Tibial artery (tissue), 4 donors: ENCODE data around the gene PRLH.

Experiments used
- DNase-seq, 2 donors: peaks; one replicate each; pipeline ENCODE4 v3.0.0-alpha.2; 2019
- H3K27ac ChIP-seq, 2 donors: fragments of 200-600 bp; sonication (generic) in 1 of 2; 1 replicate in 1 of 2; 2 replicates in 1 of 2; pipeline ENCODE4 v1.5.1; 2018 to 2019; ENCODE audit warnings: mild to moderate bottlenecking in 1 of 2
- H3K27me3 ChIP-seq, 2 donors: fragments of 200-600 bp; sonication (generic) in 1 of 2; one replicate each; pipeline versions ENCODE4 v1.5.1 to v1.6.0; 2016 to 2019
- H3K36me3 ChIP-seq, 3 donors: fragments of 200-600 bp; sonication (generic) in 2 of 3; one replicate each; pipeline ENCODE4 v1.5.1; 2016 to 2019; ENCODE audit warnings: mild to moderate bottlenecking in 2 of 3
- H3K4me1 ChIP-seq, 4 donors: fragments of 200-600 bp; sonication (generic) in 2 of 4; 1 replicate in 3 of 4; 2 replicates in 1 of 4; pipeline ENCODE4 v1.5.1; 2016 to 2019
- H3K4me3 ChIP-seq, 2 donors: fragments of 200-600 bp; sonication (generic) in 1 of 2; 1 replicate in 1 of 2; 2 replicates in 1 of 2; pipeline ENCODE4 v1.5.1; 2018 to 2019; ENCODE audit warnings: mild to moderate bottlenecking in 2 of 2
- H3K9me3 ChIP-seq, 3 donors: fragments of 200-600 bp; sonication (generic) in 1 of 3; one replicate each; pipeline ENCODE4 v1.5.1; 2016 to 2019
- intact Hi-C: fragments of 100-400 bp; cut with DNase I; formaldehyde crosslinking; loops from one replicate; pipeline ENCODE4 v1.15.0; 2023; ENCODE audit warnings: low total_unique reads
- TF ChIP-seq, protein P1 (sequence below), 2 experiments: fragments of 200-600 bp in 1 of 2; fragments of 450-650 bp in 1 of 2; IDR thresholded peaks; one replicate each; pipeline ENCODE4 v1.5.1; 2017 to 2019; ENCODE audit warnings: antibody characterized with exemption in 2 of 2, mild to moderate bottlenecking in 1 of 2, moderate library complexity in 1 of 2

The PRLH gene

DNA sequence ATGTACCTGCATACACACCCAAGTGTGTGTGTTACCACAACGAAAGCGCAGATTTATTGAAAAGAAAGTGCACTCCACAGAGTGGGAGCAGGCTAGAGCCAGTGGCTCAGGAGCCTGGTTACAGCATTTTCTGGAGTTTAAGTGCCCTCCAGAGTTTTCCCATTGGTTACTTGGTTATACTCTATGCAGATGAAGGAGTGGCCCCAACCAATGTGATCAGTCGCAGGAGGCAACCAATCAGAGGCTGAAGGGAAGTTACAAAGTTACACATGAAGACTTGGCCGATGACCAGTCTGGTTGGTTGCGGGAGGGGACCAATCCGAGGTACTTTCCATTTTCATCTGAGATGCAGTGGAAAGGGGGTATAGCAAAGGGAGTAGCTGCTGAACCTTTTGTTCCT lies 13.5 kb upstream of the PRLH start:
- no peak for DNase-seq
- no peak overlapping the region for H3K4me3 ChIP-seq
- peaks cover 0 to 25% of the 10 kb centered on the region in 2 donors for H3K27me3 ChIP-seq
- H3K4me1 ChIP-seq: no peaks in the 10 kb centered on the region
- TF ChIP-seq, protein P1, sequence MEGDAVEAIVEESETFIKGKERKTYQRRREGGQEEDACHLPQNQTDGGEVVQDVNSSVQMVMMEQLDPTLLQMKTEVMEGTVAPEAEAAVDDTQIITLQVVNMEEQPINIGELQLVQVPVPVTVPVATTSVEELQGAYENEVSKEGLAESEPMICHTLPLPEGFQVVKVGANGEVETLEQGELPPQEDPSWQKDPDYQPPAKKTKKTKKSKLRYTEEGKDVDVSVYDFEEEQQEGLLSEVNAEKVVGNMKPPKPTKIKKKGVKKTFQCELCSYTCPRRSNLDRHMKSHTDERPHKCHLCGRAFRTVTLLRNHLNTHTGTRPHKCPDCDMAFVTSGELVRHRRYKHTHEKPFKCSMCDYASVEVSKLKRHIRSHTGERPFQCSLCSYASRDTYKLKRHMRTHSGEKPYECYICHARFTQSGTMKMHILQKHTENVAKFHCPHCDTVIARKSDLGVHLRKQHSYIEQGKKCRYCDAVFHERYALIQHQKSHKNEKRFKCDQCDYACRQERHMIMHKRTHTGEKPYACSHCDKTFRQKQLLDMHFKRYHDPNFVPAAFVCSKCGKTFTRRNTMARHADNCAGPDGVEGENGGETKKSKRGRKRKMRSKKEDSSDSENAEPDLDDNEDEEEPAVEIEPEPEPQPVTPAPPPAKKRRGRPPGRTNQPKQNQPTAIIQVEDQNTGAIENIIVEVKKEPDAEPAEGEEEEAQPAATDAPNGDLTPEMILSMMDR (IDR thresholded peaks at IDR 0.05): no peak
- intact Hi-C loops: no loop called here
- H3K36me3 ChIP-seq: peaks cover 0 to 50% (median 0%) of the 10 kb centered on the region in 3 donors
- peaks cover 0 to 17% (median 11%) of the 10 kb centered on the region in 3 donors for H3K9me3 ChIP-seq
- H3K27ac ChIP-seq: no peak overlapping the region

DNA sequence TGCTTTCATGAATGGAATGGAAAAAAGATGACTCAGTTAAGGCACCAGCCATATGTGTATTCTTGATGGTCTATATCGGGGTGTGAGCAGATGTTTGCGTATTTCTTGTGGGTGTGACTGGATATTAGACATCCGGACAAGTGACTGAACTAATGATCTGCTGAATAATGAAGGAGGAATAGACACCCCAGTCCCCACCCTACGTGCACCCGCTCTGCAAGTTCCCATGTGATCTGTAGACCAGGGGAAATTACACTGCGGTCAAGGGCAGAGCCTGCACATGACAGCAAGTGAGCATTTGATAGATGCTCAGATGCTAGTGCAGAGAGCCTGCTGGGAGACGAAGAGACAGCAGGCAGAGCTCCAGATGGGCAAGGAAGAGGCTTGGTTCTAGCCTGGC lies 12.4 kb upstream of the PRLH start:
- TF ChIP-seq, protein P1 (IDR thresholded peaks at IDR 0.05): no peak
- no peaks in the 10 kb centered on the region for H3K4me1 ChIP-seq
- H3K4me3 ChIP-seq: no peak overlapping the region
- H3K36me3 ChIP-seq: peaks cover 0 to 42% (median 0%) of the 10 kb centered on the region in 3 donors
- DNase-seq: no peak
- H3K27me3 ChIP-seq: peaks cover 0 to 30% of the 10 kb centered on the region in 2 donors
- no peak overlapping the region for H3K27ac ChIP-seq
- peaks cover 0 to 17% (median 11%) of the 10 kb centered on the region in 3 donors for H3K9me3 ChIP-seq
- intact Hi-C loops: no loop called here

DNA sequence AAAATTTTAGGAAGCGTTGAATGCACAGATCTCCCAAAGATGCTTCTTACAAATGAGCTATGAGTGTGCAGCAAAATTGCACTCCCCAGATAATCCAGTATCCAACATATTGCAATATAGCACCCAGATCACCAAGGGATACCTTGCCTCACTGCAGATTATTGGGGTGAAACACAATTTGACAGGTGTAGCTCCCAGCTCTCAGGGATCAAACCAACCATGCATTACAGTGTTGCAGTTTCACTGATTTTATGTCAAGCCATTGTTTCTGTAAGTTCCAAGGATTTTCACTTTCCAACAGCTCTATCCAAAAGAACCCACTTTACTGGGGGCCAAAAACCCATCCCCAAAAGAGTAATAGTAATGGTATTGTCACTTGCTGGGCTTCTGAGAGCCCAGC lies 10.8 kb upstream of the PRLH start:
- Histone ChIP-seq H3K4me1 (no peaks in the 10 kb centered on the region), H3K9me3 (peaks cover 0 to 17% (median 11%) of the 10 kb centered on the region in 3 donors), H3K36me3 (peaks cover 0 to 30% (median 0%) of the 10 kb centered on the region in 3 donors), H3K27me3 (peaks cover 0 to 24% of the 10 kb centered on the region in 2 donors), H3K27ac (no peak overlapping the region), H3K4me3 (no peak overlapping the region)
- no peak for DNase-seq
- intact Hi-C loops: no loop called here
- TF ChIP-seq, protein P1 (IDR thresholded peaks at IDR 0.05): no peak

DNA sequence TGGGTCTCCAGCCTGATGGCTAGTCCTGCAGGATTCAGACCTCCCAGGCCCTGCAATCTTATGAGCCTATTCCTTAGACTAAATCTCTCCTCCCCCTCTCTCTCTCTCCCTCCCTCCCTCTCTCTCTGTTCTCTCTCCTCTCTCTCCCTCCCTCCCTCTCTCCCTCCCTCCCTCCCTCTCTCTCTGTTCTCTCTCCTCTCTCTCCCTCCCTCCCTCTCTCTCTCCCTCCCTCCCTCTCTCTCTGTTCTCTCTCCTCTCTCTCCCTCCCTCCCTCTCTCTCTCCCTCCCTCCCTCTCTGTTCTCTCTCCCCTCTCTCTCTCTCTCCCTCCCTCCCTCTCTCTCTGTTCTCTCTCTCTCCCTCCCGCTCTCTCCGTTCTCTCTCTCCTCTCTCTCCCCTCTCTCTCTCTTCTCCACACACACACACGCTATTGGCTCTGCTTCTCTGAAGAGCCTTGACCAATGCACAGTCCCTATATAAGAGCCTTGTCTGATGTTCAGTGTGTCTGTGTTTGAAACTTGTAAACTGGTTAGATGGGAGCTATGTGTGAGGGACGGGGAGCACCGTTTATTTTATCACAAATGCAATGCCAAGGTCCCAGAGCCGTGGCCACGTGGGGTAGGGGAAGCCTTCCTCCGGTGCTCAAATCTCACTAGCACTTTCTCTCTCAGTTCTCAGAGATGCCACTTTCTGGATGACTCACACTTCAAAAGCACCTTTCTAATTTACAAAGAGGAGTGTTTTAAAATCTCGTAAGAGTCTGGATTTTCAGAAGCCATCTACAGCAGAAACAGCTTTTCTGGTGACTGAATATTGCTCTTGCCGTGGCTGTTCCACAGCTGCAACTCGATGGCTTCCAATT lies 9.4 kb upstream of the PRLH start:
- Histone ChIP-seq H3K9me3 (peaks cover 0 to 17% (median 11%) of the 10 kb centered on the region in 3 donors), H3K4me3 (no peak overlapping the region), H3K36me3 (peaks cover 0 to 30% (median 0%) of the 10 kb centered on the region in 3 donors), H3K27ac (no peak overlapping the region), H3K4me1 (no peaks in the 10 kb centered on the region), H3K27me3 (peaks cover 0 to 24% of the 10 kb centered on the region in 2 donors)
- intact Hi-C loops: no loop called here
- TF ChIP-seq, protein P1 (IDR thresholded peaks at IDR 0.05): no peak
- no peak for DNase-seq

DNA sequence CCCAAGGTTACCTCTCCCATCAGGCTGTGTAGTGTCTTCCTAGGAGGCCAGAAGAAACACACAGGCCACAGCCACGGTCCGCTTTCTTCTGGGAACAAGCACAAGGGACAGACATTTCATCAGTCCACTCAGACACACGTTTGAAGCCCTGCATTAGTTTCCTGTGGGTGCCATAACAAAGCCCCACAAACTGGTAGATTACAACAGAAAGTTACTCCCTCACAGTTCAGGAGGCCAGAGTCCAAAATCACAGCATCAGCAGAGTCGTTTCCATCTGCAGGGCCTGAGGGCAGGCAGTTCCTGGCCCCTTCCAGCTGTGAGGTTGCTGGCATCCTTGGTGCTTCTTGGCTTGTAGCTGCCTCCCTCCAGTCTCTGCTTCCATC lies 8.8 kb upstream of the PRLH start:
- intact Hi-C loops: no loop called here
- Histone ChIP-seq H3K9me3 (peaks cover 0 to 17% (median 11%) of the 10 kb centered on the region in 3 donors), H3K4me3 (no peak overlapping the region), H3K4me1 (no peaks in the 10 kb centered on the region), H3K36me3 (peaks cover 0 to 30% (median 0%) of the 10 kb centered on the region in 3 donors), H3K27ac (no peak overlapping the region), H3K27me3 (peaks cover 0 to 24% of the 10 kb centered on the region in 2 donors)
- no peak for DNase-seq
- TF ChIP-seq, protein P1 (IDR thresholded peaks at IDR 0.05): no peak
